HepG2 (cell line): ENCODE measurements around the gene PKP4. TPM values are rescaled to one million over a fixed set of nuclear protein-coding genes. Genes with fewer than 3 reads are reported as not detected.

Experiments
- BATF2 ChIP-seq: sonication (generic); formaldehyde crosslinking; IDR thresholded peaks from 2 replicates; pipeline ENCODE4 v1.8.0; 2022; ENCODE audit warnings: mild to moderate bottlenecking, missing genetic modification reagents, moderate library complexity
- BCL6 ChIP-seq: IDR thresholded peaks from 2 replicates; pipeline ENCODE4 v1.6.1; 2016; ENCODE audit warnings: missing genetic modification reagents, missing compliant biosample characterization
- CHD4 ChIP-seq: fragments of 200-600 bp; sonication (generic); IDR thresholded peaks from 2 replicates; pipeline ENCODE4 v1.7.0; 2017; ENCODE audit warnings: mild to moderate bottlenecking, low read length, borderline replicate concordance
- FIP1L1 ChIP-seq: fragments of 200-400 bp; formaldehyde crosslinking; IDR thresholded peaks from 2 replicates; pipeline ENCODE4 v1.6.1; 2018; ENCODE audit warnings: low read depth, mild to moderate bottlenecking, low read length, moderate library complexity, borderline replicate concordance; ENCODE audit not compliant: insufficient read depth
- HMGA1 ChIP-seq: sonication (generic); formaldehyde crosslinking; conservative IDR thresholded peaks from 2 replicates; pipeline ENCODE4 v1.4.0; 2020; ENCODE audit warnings: missing genetic modification reagents
- JUNB ChIP-seq: sonication (generic); formaldehyde crosslinking; IDR thresholded peaks from 2 replicates; pipeline ENCODE4 v1.8.0; 2022; ENCODE audit warnings: missing genetic modification reagents, mild to moderate bottlenecking, borderline replicate concordance
- MLXIP ChIP-seq: sonication (generic); formaldehyde crosslinking; IDR thresholded peaks from 2 replicates; pipeline ENCODE4 v1.9.0; 2021; ENCODE audit warnings: missing genetic modification reagents, borderline replicate concordance
- RFX3 ChIP-seq: IDR thresholded peaks from 2 replicates; pipeline ENCODE4 v1.6.1; 2016; ENCODE audit warnings: missing biosample characterization, missing genetic modification reagents
- SOX13 ChIP-seq, 3 experiments: fragments of 450-650 bp in 1 of 3; sonication (generic) in 1 of 3; formaldehyde crosslinking in 1 of 3; IDR thresholded peaks in 2 of 3; conservative IDR thresholded peaks in 1 of 3; 2 replicates each; pipeline versions ENCODE4 v1.5.0 to v1.6.1; 2016 to 2020; ENCODE audit warnings: antibody characterized with exemption in 1 of 3, mild to moderate bottlenecking in 1 of 3, missing compliant biosample characterization in 1 of 3, missing genetic modification reagents in 1 of 3, moderate library complexity in 1 of 3
- SOX6 ChIP-seq, 2 experiments: fragments of 450-650 bp in 1 of 2; sonication (generic) in 1 of 2; formaldehyde crosslinking in 1 of 2; IDR thresholded peaks; 2 replicates each; pipeline versions ENCODE4 v1.4.0 to v1.6.1; 2017 to 2020; ENCODE audit warnings: antibody characterized with exemption in 1 of 2, mild to moderate bottlenecking in 1 of 2, missing genetic modification reagents in 1 of 2
- SSRP1 ChIP-seq: IDR thresholded peaks from 2 replicates; pipeline ENCODE4 v1.6.1; 2016; ENCODE audit warnings: control low read depth
- TBL1XR1 ChIP-seq: fragments of 150-350 bp; IDR thresholded peaks from 2 replicates; pipeline ENCODE4 v1.6.1; 2014; ENCODE audit warnings: borderline replicate concordance, low read length; ENCODE audit not compliant: partially characterized antibody
- ZBTB49 ChIP-seq: sonication (generic); formaldehyde crosslinking; IDR thresholded peaks from 2 replicates; pipeline ENCODE4 v1.4.0; 2020; ENCODE audit warnings: missing genetic modification reagents, borderline replicate concordance
- ZMYM4 ChIP-seq: sonication (generic); formaldehyde crosslinking; IDR thresholded peaks from 2 replicates; pipeline ENCODE4 v1.8.1; 2023; ENCODE audit warnings: mild to moderate bottlenecking, missing genetic modification reagents
- ZNF235 ChIP-seq: sonication (generic); formaldehyde crosslinking; IDR thresholded peaks from 2 replicates; pipeline ENCODE4 v1.8.1; 2023; ENCODE audit warnings: mild to moderate bottlenecking, missing genetic modification reagents, borderline replicate concordance
- ZNF44 ChIP-seq: sonication (generic); formaldehyde crosslinking; IDR thresholded peaks from 2 replicates; pipeline ENCODE4 v1.5.1; 2020; ENCODE audit warnings: mild to moderate bottlenecking, missing genetic modification reagents
- ZNF496 ChIP-seq: sonication (generic); formaldehyde crosslinking; IDR thresholded peaks from 2 replicates; pipeline ENCODE4 v1.8.1; 2023; ENCODE audit warnings: mild to moderate bottlenecking, moderate library complexity, missing genetic modification reagents; ENCODE audit not compliant: insufficient replicate concordance
- ZNF652 ChIP-seq: IDR thresholded peaks from 2 replicates; pipeline ENCODE4 v1.6.1; 2016; ENCODE audit warnings: low read depth, borderline replicate concordance
- ZNF766 ChIP-seq: sonication (generic); formaldehyde crosslinking; IDR thresholded peaks from 2 replicates; pipeline ENCODE4 v1.5.0; 2020; ENCODE audit warnings: missing genetic modification reagents, borderline replicate concordance
- ZNF777 ChIP-seq: sonication (generic); formaldehyde crosslinking; IDR thresholded peaks from 2 replicates; pipeline ENCODE4 v1.4.0; 2020; ENCODE audit warnings: missing genetic modification reagents
- polyA plus RNA-seq, 8 experiments: library from polyadenylated mRNA; depleted of rRNA in 3 of 8; stranded (reverse) in 7 of 8; unstranded in 1 of 8; fragments of >200 nt; fragmentation: Illumina TruSeq in 4 of 8; extraction: Trizol in 4 of 8; gene quantifications; 2 replicates each; pipeline versions ENCODE4 v1.2.1 to v1.2.3, GENCODE V29; 2011 to 2016; ENCODE audit warnings: low read depth in 4 of 8, missing spikeins in 1 of 8, mixed read lengths in 1 of 8; ENCODE audit not compliant: insufficient read depth in 1 of 8
- total RNA-seq, 5 experiments: library from RNA; depleted of rRNA; stranded (reverse); fragments of >200 nt; fragmentation: Illumina TruSeq; extraction: Trizol; gene quantifications; 2 replicates each; pipeline ENCODE4 v1.2.3, GENCODE V29; 2016; ENCODE audit warnings: low read depth in 1 of 5
- TF ChIP-seq, protein P1 (sequence below): sonication (generic); formaldehyde crosslinking; IDR thresholded peaks from 2 replicates; pipeline ENCODE4 v1.5.0; 2020; ENCODE audit warnings: missing genetic modification reagents

Gene PKP4
- total and polyA plus RNA-seq, 2 of the 13 experiments (the other 11 are each of a cell fraction or from before 2014, with no cell fraction given): 80.9 to 90.5 TPM

- no peak for TF ChIP-seq ZNF44 (CRISPR knock-in tag)
- TF ChIP-seq, protein P1, sequence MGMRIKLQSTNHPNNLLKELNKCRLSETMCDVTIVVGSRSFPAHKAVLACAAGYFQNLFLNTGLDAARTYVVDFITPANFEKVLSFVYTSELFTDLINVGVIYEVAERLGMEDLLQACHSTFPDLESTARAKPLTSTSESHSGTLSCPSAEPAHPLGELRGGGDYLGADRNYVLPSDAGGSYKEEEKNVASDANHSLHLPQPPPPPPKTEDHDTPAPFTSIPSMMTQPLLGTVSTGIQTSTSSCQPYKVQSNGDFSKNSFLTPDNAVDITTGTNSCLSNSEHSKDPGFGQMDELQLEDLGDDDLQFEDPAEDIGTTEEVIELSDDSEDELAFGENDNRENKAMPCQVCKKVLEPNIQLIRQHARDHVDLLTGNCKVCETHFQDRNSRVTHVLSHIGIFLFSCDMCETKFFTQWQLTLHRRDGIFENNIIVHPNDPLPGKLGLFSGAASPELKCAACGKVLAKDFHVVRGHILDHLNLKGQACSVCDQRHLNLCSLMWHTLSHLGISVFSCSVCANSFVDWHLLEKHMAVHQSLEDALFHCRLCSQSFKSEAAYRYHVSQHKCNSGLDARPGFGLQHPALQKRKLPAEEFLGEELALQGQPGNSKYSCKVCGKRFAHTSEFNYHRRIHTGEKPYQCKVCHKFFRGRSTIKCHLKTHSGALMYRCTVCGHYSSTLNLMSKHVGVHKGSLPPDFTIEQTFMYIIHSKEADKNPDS (CRISPR knock-in tag): no peak
- TF ChIP-seq ZNF766: no peak
- no peak for TF ChIP-seq ZNF496
- no peak for TF ChIP-seq BCL6
- no peak for TF ChIP-seq MLXIP (CRISPR knock-in tag)
- no peak for TF ChIP-seq ZNF777 (CRISPR knock-in tag)
- TF ChIP-seq SOX13 (IDR thresholded peaks at IDR 0.05): no peak
- TF ChIP-seq SOX13 (CRISPR knock-in tag; conservative IDR thresholded peaks at IDR 0.05 in 1 of 2, IDR thresholded peaks at IDR 0.05 in 1 of 2): peak in 1 of 2 experiments; percentile 24; a peak in 1 of 4 replicates
- no peak for TF ChIP-seq FIP1L1
- no peak for TF ChIP-seq BATF2
- no peak for TF ChIP-seq ZNF235 (CRISPR knock-in tag)
- TF ChIP-seq SOX6 (IDR thresholded peaks at IDR 0.05): no peak
- no peak for TF ChIP-seq SOX6 (CRISPR knock-in tag; IDR thresholded peaks at IDR 0.05)
- no peak for TF ChIP-seq ZNF652 (CRISPR knock-in tag)
- no peak for TF ChIP-seq CHD4
- TF ChIP-seq SSRP1 (CRISPR knock-in tag): no peak
- no peak for TF ChIP-seq HMGA1
- no peak for TF ChIP-seq RFX3 (CRISPR knock-in tag)
- TF ChIP-seq ZMYM4 (CRISPR knock-in tag): 0 out of 2 replicates have a peak, but pooled peaks have one; percentile 35
- no peak for TF ChIP-seq TBL1XR1
- TF ChIP-seq JUNB: no peak
- TF ChIP-seq ZBTB49 (CRISPR knock-in tag): no peak
Observed at GRCh38 chr2:158726911-158727592, 270.3 kb downstream of the PKP4 start (continued).
